K562 (cell line): ENCODE data around the gene DPH7.
A peak's percentile ranks its signal among the peaks of the same experiment; 100 is the strongest.

ENCODE experiments used
- BHLHE40 ChIP-seq: IDR thresholded peaks from 2 replicates; pipeline ENCODE4 v1.6.1; 2011; ENCODE audit warnings: low read length, improper control_type of control experiment
- CHAMP1 ChIP-seq: fragments of 450-650 bp; IDR thresholded peaks from 2 replicates; pipeline ENCODE4 v1.6.1; 2016; ENCODE audit warnings: mild to moderate bottlenecking
- FOXP4 ChIP-seq: sonication (generic); formaldehyde crosslinking; IDR thresholded peaks from 2 replicates; pipeline ENCODE4 v1.8.0; 2022; ENCODE audit warnings: mild to moderate bottlenecking, missing genetic modification reagents, borderline replicate concordance
- GABPA ChIP-seq: fragments of 200-800 bp; sonication (Bioruptor generic); conservative IDR thresholded peaks from 2 replicates; pipeline ENCODE4 v1.6.1; 2016; ENCODE audit warnings: low read depth, missing genetic modification characterization, missing compliant biosample characterization
- NFE2L1 ChIP-seq: fragments of 450-650 bp; IDR thresholded peaks from 2 replicates; pipeline ENCODE4 v1.6.1; 2016; ENCODE audit warnings: missing genetic modification characterization, low read depth, mild to moderate bottlenecking, missing compliant biosample characterization, moderate library complexity, borderline replicate concordance
- ZBTB7A ChIP-seq: IDR thresholded peaks from 2 replicates; pipeline ENCODE4 v1.6.1; 2011; ENCODE audit warnings: low read depth, mild to moderate bottlenecking, low read length, moderate library complexity, borderline replicate concordance; ENCODE audit not compliant: control insufficient read depth
- ZNF282 ChIP-seq: sonication (generic); formaldehyde crosslinking; IDR thresholded peaks from 2 replicates; pipeline ENCODE4 v1.8.1; 2023; ENCODE audit warnings: missing genetic modification reagents

- peak; percentile 97 for TF ChIP-seq GABPA (tag)
- TF ChIP-seq ZBTB7A = peak; percentile 48; the same call in 1 of the 2 replicates
- no peak for TF ChIP-seq NFE2L1
- TF ChIP-seq ZNF282 (CRISPR knock-in tag) = peak; percentile 85; the same call in 1 of the 2 replicates
- peak; percentile 58; the same call in 1 of the 2 replicates for TF ChIP-seq BHLHE40
- TF ChIP-seq CHAMP1 = no peak
- TF ChIP-seq FOXP4 (CRISPR knock-in tag) = no peak
These were observed 39.7 kb upstream of the DPH7 start, which contains the start of gene EHMT1 for GRCh38 chr9:137618105-137619067.
